H1 (cell line): Measurements from ENCODE around the gene TRIP13. TPM values are rescaled to one million over a fixed set of nuclear protein-coding genes. Genes with fewer than 3 reads are reported as not detected.

ENCODE experiments used
- CTCF ChIA-PET: fragments of 300-600 bp; sonication (Branson Sonifier 250); formaldehyde crosslinking; loops from one replicate; lab custom pipeline; 2021; ENCODE audit not compliant: partially characterized antibody; lab: Charles Lee
- POLR2A ChIA-PET: fragments of 300-600 bp; sonication (Branson Sonifier 250); formaldehyde crosslinking; loops from one replicate; lab custom pipeline; 2021; ENCODE audit warnings: inconsistent platforms; ENCODE audit not compliant: partially characterized antibody; lab: Charles Lee
- DNase-seq, 2 experiments: peaks; one replicate each; pipeline versions ENCODE4 v3.0.0 to v3.0.0-alpha.2; 2010 to 2022; ENCODE audit warnings: low spot score in 2 of 2, low read depth in 1 of 2, mixed read lengths in 1 of 2
- FAIRE-seq: peaks from 2 replicates; lab custom pipeline; 2011; peaks lifted over from hg19 to GRCh38; lab: Jason Lieb, UNC
- H2AFZ ChIP-seq: 2 replicates; pipeline ENCODE4 v1.8.1; 2012; ENCODE audit warnings: low read length, inconsistent platforms
- H2AK5ac ChIP-seq: 2 replicates; pipeline ENCODE4 v1.6.1; 2013; ENCODE audit warnings: low read depth, low read length
- H2BK120ac ChIP-seq: replicated peaks from 2 replicates; pipeline ENCODE3; 2013; ENCODE audit warnings: low read depth, low read length, inconsistent platforms
- H2BK12ac ChIP-seq: 2 replicates; pipeline ENCODE4 v1.6.1; 2013; ENCODE audit warnings: low read depth, low read length
- H2BK15ac ChIP-seq: 2 replicates; pipeline ENCODE4 v1.6.1; 2013; ENCODE audit warnings: low read length
- H2BK20ac ChIP-seq: 2 replicates; pipeline ENCODE4 v1.6.1; 2013; ENCODE audit warnings: low read length
- H2BK5ac ChIP-seq: 2 replicates; pipeline ENCODE4 v1.6.1; 2013; ENCODE audit warnings: low read depth, low read length
- H3K14ac ChIP-seq: 2 replicates; pipeline ENCODE4 v1.6.1; 2013; ENCODE audit warnings: inconsistent platforms; ENCODE audit not compliant: insufficient read length
- H3K18ac ChIP-seq: 2 replicates; pipeline ENCODE4 v1.6.1; 2013; ENCODE audit warnings: low read length; ENCODE audit errors: extremely low read depth
- H3K23ac ChIP-seq: 2 replicates; pipeline ENCODE4 v1.6.1; 2013; ENCODE audit warnings: inconsistent platforms; ENCODE audit not compliant: insufficient read length
- H3K23me2 ChIP-seq: 2 replicates; pipeline ENCODE4 v1.6.1; 2013; ENCODE audit warnings: low read depth, low read length
- H3K27ac ChIP-seq: 2 replicates; pipeline ENCODE4 v1.6.1; 2011; ENCODE audit warnings: low read depth, low read length, inconsistent platforms
- H3K27me3 ChIP-seq, 4 experiments: replicated peaks in 1 of 4; 1 replicate in 1 of 4; 2 replicates in 3 of 4; pipeline versions ENCODE4 v1.6.1 to v1.8.1; 2011 to 2013; ENCODE audit warnings: low read length in 3 of 4, mild to moderate bottlenecking in 3 of 4, inconsistent platforms in 2 of 4, mixed read lengths in 2 of 4, moderate library complexity in 1 of 4; ENCODE audit not compliant: control insufficient read depth in 3 of 4, insufficient read depth in 3 of 4; ENCODE audit errors: extremely low read depth in 1 of 4
- H3K36me3 ChIP-seq, 4 experiments: 2 replicates each; pipeline versions ENCODE4 v1.6.1 to v1.8.1; 2011 to 2013; ENCODE audit warnings: mild to moderate bottlenecking in 4 of 4, low read length in 3 of 4, moderate library complexity in 2 of 4, control low read depth in 1 of 4, inconsistent platforms in 1 of 4; ENCODE audit not compliant: insufficient read depth in 4 of 4, control insufficient read depth in 2 of 4
- H3K4ac ChIP-seq: replicated peaks from 2 replicates; pipeline ENCODE3; 2013; ENCODE audit warnings: low read length, low read depth, mixed read lengths, inconsistent platforms; ENCODE audit not compliant: insufficient read length
- H3K4me1 ChIP-seq, 4 experiments: replicated peaks in 1 of 4; 1 replicate in 1 of 4; 2 replicates in 3 of 4; pipeline versions ENCODE4 v1.6.1 to v1.8.1; 2011 to 2013; ENCODE audit warnings: low read length in 3 of 4, inconsistent platforms in 2 of 4, mixed read lengths in 1 of 4; ENCODE audit not compliant: insufficient read depth in 4 of 4, control insufficient read depth in 3 of 4
- H3K4me2 ChIP-seq, 2 experiments: 2 replicates each; pipeline versions ENCODE4 v1.6.1 to v1.8.1; 2011 to 2013; ENCODE audit warnings: low read depth in 2 of 2, low read length in 2 of 2, control low read depth in 1 of 2, inconsistent platforms in 1 of 2, mild to moderate bottlenecking in 1 of 2; ENCODE audit not compliant: insufficient read depth in 1 of 2
- H3K4me3 ChIP-seq, 4 experiments: fragments of 200-600, 300-600 bp in 1 of 4; sonication (generic), shearing (Covaris generic), sonication (Bioruptor Twin) in 1 of 4; 2 replicates each; pipeline versions ENCODE4 v1.5.1 to v1.8.1; 2011 to 2016; ENCODE audit warnings: low read length in 4 of 4, low read depth in 3 of 4, control low read depth in 2 of 4, inconsistent platforms in 2 of 4, mild to moderate bottlenecking in 2 of 4, mixed read lengths in 1 of 4, moderate library complexity in 1 of 4; ENCODE audit not compliant: insufficient read depth in 2 of 4; ENCODE audit errors: extremely low read depth in 1 of 4
- H3K56ac ChIP-seq: replicated peaks from 2 replicates; pipeline ENCODE3; 2013; ENCODE audit warnings: low read depth, mild to moderate bottlenecking, mixed read lengths, low read length, inconsistent platforms; ENCODE audit not compliant: insufficient read length
- H3K79me1 ChIP-seq: 2 replicates; pipeline ENCODE4 v1.6.1; 2013; ENCODE audit warnings: low read depth, low read length, control low read depth
- H3K79me2 ChIP-seq, 2 experiments: 2 replicates each; pipeline versions ENCODE4 v1.6.1 to v1.8.1; 2012 to 2013; ENCODE audit warnings: low read length in 2 of 2, mild to moderate bottlenecking in 2 of 2, inconsistent platforms in 1 of 2; ENCODE audit not compliant: insufficient read depth in 2 of 2, control insufficient read depth in 1 of 2
- H3K9ac ChIP-seq, 4 experiments: replicated peaks in 1 of 4; 1 replicate in 1 of 4; 2 replicates in 3 of 4; pipeline versions ENCODE4 v1.6.1 to v1.8.1; 2011 to 2013; ENCODE audit warnings: low read depth in 3 of 4, low read length in 3 of 4, control low read depth in 2 of 4, mild to moderate bottlenecking in 2 of 4, moderate library complexity in 2 of 4, inconsistent platforms in 1 of 4; ENCODE audit errors: extremely low read depth in 1 of 4
- H3K9me3 ChIP-seq, 2 experiments: 2 replicates each; pipeline versions ENCODE4 v1.6.1 to v1.8.1; 2012 to 2013; ENCODE audit warnings: mild to moderate bottlenecking in 2 of 2, moderate library complexity in 2 of 2, control low read depth in 1 of 2, inconsistent platforms in 1 of 2, low read depth in 1 of 2, low read length in 1 of 2, mixed read lengths in 1 of 2; ENCODE audit not compliant: insufficient read depth in 2 of 2
- H4K20me1 ChIP-seq, 2 experiments: replicated peaks in 1 of 2; 2 replicates each; pipeline versions ENCODE3 to v1.8.1; 2011 to 2013; ENCODE audit warnings: inconsistent platforms in 2 of 2, low read length in 2 of 2, mild to moderate bottlenecking in 1 of 2; ENCODE audit not compliant: insufficient read depth in 2 of 2, control insufficient read depth in 1 of 2
- H4K5ac ChIP-seq: 2 replicates; pipeline ENCODE4 v1.6.1; 2013; ENCODE audit warnings: low read length, low read depth, mixed read lengths, inconsistent platforms; ENCODE audit not compliant: insufficient read length
- H4K8ac ChIP-seq: 2 replicates; pipeline ENCODE4 v1.8.0; 2013; ENCODE audit warnings: mild to moderate bottlenecking, moderate library complexity, low read length, inconsistent platforms; ENCODE audit not compliant: insufficient read depth; ENCODE audit errors: extremely low read depth
- H4K91ac ChIP-seq: replicated peaks from 2 replicates; pipeline ENCODE3; 2013; ENCODE audit warnings: low read length, mixed read lengths, inconsistent platforms; ENCODE audit not compliant: insufficient read length
- BACH1 ChIP-seq: IDR thresholded peaks from 2 replicates; pipeline ENCODE4 v1.6.1; 2012; ENCODE audit warnings: low read length, improper control_type of control experiment
- CBX5 ChIP-seq: fragments of 300-800, 300-1000 bp; sonication (generic); IDR thresholded peaks from 2 replicates; pipeline ENCODE4 v1.7.1; 2016; ENCODE audit warnings: antibody characterized with exemption, low read length, low read depth
- CHD1 ChIP-seq: IDR thresholded peaks from 2 replicates; pipeline ENCODE4 v1.6.1; 2012; ENCODE audit warnings: low read depth, low read length, improper control_type of control experiment
- CTCF ChIP-seq, 3 experiments: IDR thresholded peaks; 1 replicate in 2 of 3; 2 replicates in 1 of 3; pipeline versions ENCODE4 v1.5.1 to v1.6.1; 2011; ENCODE audit warnings: low read length in 3 of 3, mild to moderate bottlenecking in 3 of 3, inconsistent platforms in 2 of 3, low read depth in 1 of 3, moderate library complexity in 1 of 3; ENCODE audit not compliant: insufficient read depth in 1 of 3; ENCODE audit errors: control extremely low read depth in 1 of 3
- E2F6 ChIP-seq: IDR thresholded peaks from 2 replicates; pipeline ENCODE4 v1.6.1; 2012; ENCODE audit warnings: inconsistent platforms
- GABPA ChIP-seq: IDR thresholded peaks from 2 replicates; pipeline ENCODE4 v1.6.1; 2011; ENCODE audit warnings: mild to moderate bottlenecking, low read length, moderate library complexity, borderline replicate concordance; ENCODE audit not compliant: insufficient read depth
- RNF2 ChIP-seq: fragments of 200-900, 300-1000 bp; sonication (generic); IDR thresholded peaks from 2 replicates; pipeline ENCODE4 v1.7.1; 2016; ENCODE audit warnings: borderline replicate concordance, low read depth, mild to moderate bottlenecking, antibody characterized with exemption, low read length; ENCODE audit not compliant: poor library complexity, severe bottlenecking; ENCODE audit errors: missing control alignments
- SIN3A ChIP-seq, 2 experiments: IDR thresholded peaks in 1 of 2; conservative IDR thresholded peaks in 1 of 2; 2 replicates each; pipeline ENCODE4 v1.6.1; 2011 to 2012; ENCODE audit warnings: low read length in 2 of 2, improper control_type of control experiment in 1 of 2, low read depth in 1 of 2, mild to moderate bottlenecking in 1 of 2
- SP2 ChIP-seq: IDR thresholded peaks from 2 replicates; pipeline ENCODE4 v1.6.1; 2012; ENCODE audit warnings: mild to moderate bottlenecking, low read length, inconsistent platforms
- TAF1 ChIP-seq: IDR thresholded peaks from 2 replicates; pipeline ENCODE4 v1.6.1; 2011; ENCODE audit warnings: mild to moderate bottlenecking, low read depth, low read length
- polyA plus RNA-seq, 7 experiments: library from polyadenylated mRNA; depleted of rRNA in 3 of 7; stranded (reverse) in 5 of 7; unstranded in 2 of 7; fragments of >200 nt in 5 of 7; fragments of 200-250 nt in 2 of 7; gene quantifications; 1 replicate in 5 of 7; 2 replicates in 1 of 7; 4 replicates in 1 of 7; pipeline versions ENCODE4 v1.2.1 to v1.2.3, GENCODE V29; 2011 to 2013; ENCODE audit warnings: missing spikeins in 2 of 7, mixed read lengths in 2 of 7
- total RNA-seq: library from RNA; stranded (reverse); fragmentation: NEBNext Ultra II Directional; extraction: Animal tissue kit (Norgen Biotek cat#: 25700); gene quantifications from 2 replicates; pipeline ENCODE4 v1.2.1, GENCODE V29; 2021

TRIP13 gene
- total and polyA plus RNA-seq, 2 of the 8 experiments (the other 6 are each of a cell fraction or from before 2014, with no cell fraction given), result 20.0 to 39.2 TPM

- no peak overlapping the region for H3K14ac ChIP-seq
- H4K91ac ChIP-seq, result no peak overlapping the region
- H2BK12ac ChIP-seq, result no peak overlapping the region
- no peaks in the 10 kb centered on the region for H3K79me2 ChIP-seq
- H3K4ac ChIP-seq, result no peak overlapping the region
- no peak overlapping the region for H2BK20ac ChIP-seq
- no peaks in the 10 kb centered on the region for H4K20me1 ChIP-seq
- no peak overlapping the region for H4K5ac ChIP-seq
- no peak overlapping the region for H3K4me2 ChIP-seq
- H4K8ac ChIP-seq, result no peak overlapping the region
- H2AK5ac ChIP-seq, result no peak overlapping the region
- H3K18ac ChIP-seq, result no peak overlapping the region
- peaks cover 0 to 4% (median 3%) of the 10 kb centered on the region in 4 experiments; a peak in 3 of 7 replicates for H3K4me1 ChIP-seq
- CTCF ChIA-PET, result interaction anchor here (0.6 to 3.3 kb wide), 4 partner anchors 19 to 301 kb away, joined by 3 to 10 read pairs (median 4); no protein-coding TSS in a partner anchor
- H2AFZ ChIP-seq, result no peak overlapping the region
- H3K79me1 ChIP-seq, result no peaks in the 10 kb centered on the region
- H3K23me2 ChIP-seq, result peaks cover 7% of the 10 kb centered on the region; the same call in 1 of the 2 replicates
- no peak overlapping the region for H3K56ac ChIP-seq
- no peak overlapping the region for H2BK120ac ChIP-seq
- POLR2A ChIA-PET, result no interaction called here
- no peak overlapping the region for H2BK5ac ChIP-seq
- H3K27me3 ChIP-seq, result peaks cover 3 to 20% (median 16%) of the 10 kb centered on the region in 4 experiments
- no peaks in the 10 kb centered on the region for H3K36me3 ChIP-seq
- H3K23ac ChIP-seq, result no peak overlapping the region
- no peak overlapping the region for H3K9ac ChIP-seq
- H3K27ac ChIP-seq, result no peak overlapping the region
- DNase-seq (no peak), FAIRE-seq (no peak)
- no peaks in the 10 kb centered on the region for H3K9me3 ChIP-seq
- no peak overlapping the region for H2BK15ac ChIP-seq
- TF ChIP-seq SIN3A (conservative IDR thresholded peaks at IDR 0.05 in 1 of 2, IDR thresholded peaks at IDR 0.05 in 1 of 2; ENCODE audit: low read depth in 1 of 2, low read length in 2 of 2) (no peak), SP2 (no peak), E2F6 (no peak), CBX5 (no peak), CTCF (IDR thresholded peaks at IDR 0.05; ENCODE audit: control extremely low read depth in 1 of 3, insufficient read depth in 1 of 3, low read depth in 1 of 3, low read length in 3 of 3) (no peak), TAF1 (no peak), CHD1 (no peak), GABPA (no peak), BACH1 (no peak), RNF2 (no peak)
- H3K4me3 ChIP-seq, result no peak overlapping the region
These were observed 36.9 kb downstream of the TRIP13 start for GRCh38 chr5:929596-929995.
